Fibroblast of skin of right quadriceps (primary cell): Measurements from ENCODE around the gene BMERB1.
"Not testable (repeated sequence)": the region's sequence is repeated elsewhere in the genome, so short reads cannot be mapped to it uniquely, and the experiment has no call there.

Source experiments
- DNase-seq: peaks from one replicate; pipeline ENCODE4 v3.0.0-alpha.2; 2013

Gene BMERB1

DNA sequence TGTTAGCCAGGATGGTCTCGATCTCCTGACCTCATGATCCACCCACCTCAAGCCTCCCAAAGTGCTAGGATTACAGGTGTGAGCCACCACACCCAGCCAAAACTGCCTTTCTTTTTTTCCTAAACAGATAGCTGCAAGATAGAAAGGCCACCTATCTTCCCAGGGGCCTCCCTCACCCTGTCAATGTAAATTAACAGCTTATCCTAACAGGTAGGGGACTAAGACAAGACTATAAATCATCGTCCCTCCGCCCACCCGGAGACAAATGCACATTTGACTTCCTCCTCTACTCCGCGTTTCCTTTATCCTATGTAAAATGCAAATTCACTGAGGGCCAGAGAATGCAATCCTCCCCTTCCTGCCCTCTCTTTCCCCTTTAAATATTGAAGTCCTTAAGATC is 137.2 kb downstream of the BMERB1 start:
- no peak for DNase-seq

DNA sequence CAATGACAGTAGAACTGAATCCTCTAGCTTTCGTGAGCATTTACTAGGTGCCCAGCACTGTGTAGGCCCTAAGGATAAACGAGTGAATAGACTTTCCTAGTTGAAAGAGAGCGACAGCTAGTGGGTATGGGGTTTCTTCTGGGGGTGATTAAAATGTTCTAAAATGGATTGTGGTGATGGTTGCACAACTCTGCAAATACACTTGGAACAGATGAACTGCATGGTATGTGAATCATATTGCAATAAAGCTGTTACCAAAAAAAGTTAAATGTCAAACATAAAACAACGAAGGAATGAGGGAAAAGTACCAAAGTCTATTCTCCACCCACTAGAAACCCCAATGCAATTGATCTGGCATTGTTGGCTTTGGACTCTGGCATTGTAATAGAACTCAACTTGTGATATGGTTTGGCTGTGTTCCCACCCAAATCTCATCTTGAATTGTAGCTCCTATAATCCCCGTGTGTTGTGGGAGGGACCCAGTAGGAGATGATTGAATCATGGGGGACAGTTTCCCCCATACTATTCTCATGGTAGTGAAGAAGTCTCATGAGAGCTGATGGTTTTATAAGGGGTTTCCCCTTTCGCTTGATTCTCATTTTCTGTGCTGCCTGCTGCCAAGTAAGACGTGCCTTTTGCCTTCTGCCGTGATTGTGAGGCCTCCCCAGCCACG is 138.1 kb downstream of the BMERB1 start:
- peak; percentile 87 for DNase-seq

DNA sequence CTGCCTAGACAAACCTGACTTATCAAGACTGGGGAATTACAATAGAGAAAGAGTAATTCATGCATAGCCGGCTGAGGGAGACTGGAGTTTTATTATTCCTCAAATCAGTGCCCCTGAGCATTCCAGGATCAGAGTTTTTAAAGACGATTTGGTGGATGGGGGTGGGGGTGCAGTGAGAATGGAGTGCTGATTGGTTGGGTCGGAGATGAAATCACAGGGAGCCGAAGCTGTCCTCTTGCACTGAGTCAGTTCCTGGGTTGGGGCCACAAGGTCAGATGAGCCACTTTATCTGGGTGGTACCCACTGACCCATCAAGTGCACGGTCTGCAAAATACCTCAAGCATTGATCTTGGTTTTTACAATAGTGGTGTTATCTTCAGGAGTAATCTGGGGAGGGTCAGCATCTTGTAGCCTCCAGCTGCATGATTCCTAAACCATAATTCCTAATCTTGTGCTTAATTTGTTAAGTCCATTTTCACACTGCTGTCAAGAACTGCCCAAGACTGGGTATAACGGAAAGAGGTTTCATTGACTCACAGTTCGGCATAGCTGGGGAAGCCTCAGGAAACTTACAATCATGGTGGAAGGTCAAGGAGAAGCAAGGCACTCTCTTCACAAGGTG is 139.0 kb downstream of the BMERB1 start:
- DNase-seq: no peak

GRCh38 chr16:15573896-15574613 is 139.7 kb downstream of the BMERB1 start:
- not testable (repeated sequence) for DNase-seq

DNA sequence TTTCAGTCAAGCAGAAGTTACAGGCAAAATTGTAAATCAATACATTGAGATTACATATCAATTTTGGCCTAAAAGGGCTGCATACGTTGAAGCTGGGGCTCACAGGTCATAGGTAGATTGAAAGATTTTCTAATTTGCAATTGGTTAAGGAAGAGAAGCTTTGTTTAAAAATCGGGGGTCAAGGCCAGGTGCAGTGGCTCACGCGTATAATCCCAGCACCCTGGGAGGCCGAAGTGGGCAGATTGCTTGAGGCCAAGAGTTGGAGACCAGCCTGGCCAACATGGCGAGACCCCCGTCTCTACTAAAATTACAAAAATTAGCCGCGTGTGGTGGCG is 140.2 kb downstream of the BMERB1 start:
- DNase-seq: no peak

DNA sequence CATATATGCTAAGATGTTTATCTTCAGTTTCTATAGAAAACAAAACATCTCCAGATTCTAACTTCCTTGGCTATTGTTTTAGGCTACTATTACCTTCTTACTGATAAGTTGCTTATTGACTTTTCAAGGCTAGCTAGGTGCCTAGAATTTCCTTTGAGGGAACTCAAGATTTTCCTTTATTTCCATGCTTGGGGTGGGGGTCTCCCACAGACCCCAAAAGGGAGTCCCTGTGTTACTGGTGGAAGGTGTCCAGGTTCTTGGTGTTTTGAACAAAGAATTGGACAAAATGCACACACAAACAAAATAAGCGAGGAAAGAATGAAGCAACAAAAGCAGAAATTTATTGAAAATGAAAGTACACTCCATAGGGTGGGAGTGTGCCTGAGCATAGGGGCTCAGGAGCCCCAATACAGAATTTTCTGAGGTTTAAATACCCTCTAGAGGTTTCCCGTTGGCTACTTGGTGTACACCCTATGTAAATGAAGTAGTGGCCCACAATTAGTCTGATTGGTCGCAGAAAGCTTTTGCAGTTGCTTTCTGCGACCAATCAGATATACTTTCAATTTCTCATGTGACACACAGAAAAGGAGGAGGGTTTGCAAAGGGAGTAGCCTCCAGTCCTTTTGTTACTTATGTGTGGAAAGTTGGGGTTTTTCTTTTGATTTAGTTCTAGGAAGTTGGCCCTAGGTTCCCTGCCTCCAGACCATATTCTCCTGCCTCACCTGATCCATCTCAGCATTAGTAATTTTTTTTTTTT is 141.1 kb downstream of the BMERB1 start:
- DNase-seq: no peak

DNA sequence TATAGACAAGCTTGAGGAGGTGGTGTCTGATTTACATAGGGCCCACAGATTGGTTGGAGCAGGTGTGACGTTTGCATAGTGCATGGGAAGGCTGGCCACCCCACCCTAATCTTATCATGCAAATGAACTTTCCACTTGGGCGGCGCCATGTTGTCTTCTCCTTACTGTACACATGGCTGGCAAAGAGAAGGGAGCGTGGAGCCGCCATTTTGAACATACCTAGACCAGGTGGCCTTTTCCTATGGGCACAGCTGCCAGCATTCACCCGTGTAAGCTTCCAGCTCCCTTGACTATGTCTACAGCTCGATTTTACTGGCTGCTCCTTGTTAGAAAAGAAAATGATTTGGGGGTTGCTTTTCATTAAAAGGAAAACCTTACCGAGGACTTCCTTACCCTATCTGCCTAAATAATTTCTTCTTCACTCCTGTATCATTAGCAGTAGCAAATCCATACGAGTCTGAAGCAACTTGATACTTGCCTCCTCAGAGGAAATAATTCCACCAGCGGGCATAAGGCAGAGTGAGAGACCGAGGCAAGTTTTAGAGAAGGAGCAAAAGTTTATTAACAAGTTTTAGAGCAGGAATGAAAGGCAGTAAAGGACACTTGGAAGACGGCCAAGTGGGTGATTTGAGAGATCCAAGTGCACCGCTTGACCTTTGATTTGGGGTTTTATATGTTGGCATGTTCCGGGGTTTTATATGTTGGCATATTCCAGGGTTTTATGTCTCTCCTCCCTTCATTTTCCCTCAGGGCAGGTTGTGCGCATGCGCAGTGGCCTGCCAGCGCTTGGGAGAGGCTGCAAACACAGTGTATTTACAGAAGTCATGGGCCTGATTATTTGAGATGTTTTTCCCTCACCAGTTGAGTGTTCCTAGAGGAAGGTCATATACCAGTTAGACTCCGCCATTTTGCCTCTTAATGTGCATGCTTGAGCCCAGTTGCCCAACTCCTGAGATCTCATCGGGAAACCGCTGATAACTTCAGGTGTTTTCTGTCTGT is 142.9 kb downstream of the BMERB1 start:
- no peak for DNase-seq

- DNase-seq: no peak
Observed at GRCh38 chr16:15578824-15579223, 144.4 kb downstream of the BMERB1 start.

DNA sequence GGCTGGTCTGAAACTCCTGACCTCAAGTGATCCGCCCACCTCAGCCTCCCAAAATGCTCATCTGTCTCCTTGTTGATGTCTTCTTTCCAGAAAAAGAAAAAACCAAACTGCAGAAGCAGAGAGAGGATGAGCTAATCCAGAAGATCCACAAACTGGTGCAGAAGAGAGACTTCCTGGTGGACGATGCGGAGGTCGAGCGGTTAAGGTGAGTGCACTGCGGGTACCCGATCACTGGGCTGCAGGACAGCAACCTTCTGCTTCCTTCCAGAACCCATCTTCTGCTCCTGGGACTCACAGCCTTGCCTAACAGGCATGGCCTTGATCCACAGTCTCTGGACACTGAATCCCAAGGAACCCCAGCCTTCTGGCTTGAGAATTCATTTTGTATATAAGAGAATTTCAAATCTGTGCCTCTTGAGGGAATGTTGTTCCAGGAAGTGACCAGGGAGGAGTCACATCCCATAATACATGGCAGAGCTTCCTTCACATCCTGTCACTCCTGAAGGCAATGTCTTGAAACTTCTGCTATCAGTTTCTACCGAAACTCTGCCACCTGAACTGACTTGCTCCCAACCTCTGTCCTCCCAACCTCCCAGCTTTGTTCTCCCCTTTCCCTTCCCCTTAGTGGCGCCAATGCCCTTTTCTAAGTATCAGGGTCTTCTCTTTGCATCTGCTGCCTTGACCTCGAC is 146.9 kb downstream of the BMERB1 start:
- no peak for DNase-seq

GRCh38 chr16:15583526-15583925 is 149.1 kb downstream of the BMERB1 start:
- no peak for DNase-seq

- DNase-seq: no peak
Observed at GRCh38 chr16:15585956-15586355, 151.6 kb downstream of the BMERB1 start.

- DNase-seq: no peak
Observed at GRCh38 chr16:15586716-15587115, 152.3 kb downstream of the BMERB1 start.

- no peak for DNase-seq
Observed at GRCh38 chr16:15587152-15587825, 152.9 kb downstream of the BMERB1 start.

DNA sequence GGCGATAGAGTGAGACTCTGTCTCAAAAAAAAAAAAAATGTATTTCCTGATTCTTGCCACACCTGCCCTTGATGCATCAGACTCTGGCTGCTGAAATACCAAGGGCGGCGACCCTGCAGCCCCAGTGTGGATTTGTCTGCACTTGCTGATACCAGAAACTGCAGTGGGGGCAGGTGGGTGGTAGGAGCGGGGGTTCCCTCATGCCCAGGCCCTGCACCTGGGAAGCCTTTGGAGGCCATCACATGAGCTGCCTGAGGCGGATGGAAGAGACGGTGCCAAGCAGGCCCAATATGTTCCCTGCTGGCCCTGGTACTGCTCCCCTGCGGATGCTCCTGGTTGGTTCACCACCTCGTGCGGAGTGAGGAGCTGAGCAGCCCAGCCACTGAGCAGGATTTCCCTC is 157.9 kb downstream of the BMERB1 start:
- no peak for DNase-seq

- no peak for DNase-seq
Observed at GRCh38 chr16:15593235-15593634, 158.8 kb downstream of the BMERB1 start.

GRCh38 chr16:15594711-15595320 is 160.4 kb downstream of the BMERB1 start:
- DNase-seq: no peak

DNA sequence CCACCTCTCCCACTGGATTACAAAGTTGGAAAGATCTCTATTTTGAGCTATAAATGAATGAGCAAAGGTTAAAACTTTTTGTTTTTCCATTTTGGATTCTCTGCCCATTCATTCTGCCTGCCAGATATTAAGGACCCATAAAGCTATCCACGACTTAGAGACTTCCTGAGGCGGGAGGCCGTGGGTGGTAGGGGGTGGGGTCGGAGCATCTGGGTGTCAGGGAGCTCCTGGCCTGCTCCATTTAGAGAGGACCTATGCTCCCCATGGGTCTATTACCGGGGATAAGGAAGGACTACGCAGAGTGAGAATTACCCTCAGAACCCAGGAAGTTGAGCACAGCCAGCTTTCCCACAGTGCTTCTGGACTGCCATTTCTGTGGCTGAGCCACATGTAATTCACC is 162.7 kb downstream of the BMERB1 start:
- DNase-seq: no peak

DNA sequence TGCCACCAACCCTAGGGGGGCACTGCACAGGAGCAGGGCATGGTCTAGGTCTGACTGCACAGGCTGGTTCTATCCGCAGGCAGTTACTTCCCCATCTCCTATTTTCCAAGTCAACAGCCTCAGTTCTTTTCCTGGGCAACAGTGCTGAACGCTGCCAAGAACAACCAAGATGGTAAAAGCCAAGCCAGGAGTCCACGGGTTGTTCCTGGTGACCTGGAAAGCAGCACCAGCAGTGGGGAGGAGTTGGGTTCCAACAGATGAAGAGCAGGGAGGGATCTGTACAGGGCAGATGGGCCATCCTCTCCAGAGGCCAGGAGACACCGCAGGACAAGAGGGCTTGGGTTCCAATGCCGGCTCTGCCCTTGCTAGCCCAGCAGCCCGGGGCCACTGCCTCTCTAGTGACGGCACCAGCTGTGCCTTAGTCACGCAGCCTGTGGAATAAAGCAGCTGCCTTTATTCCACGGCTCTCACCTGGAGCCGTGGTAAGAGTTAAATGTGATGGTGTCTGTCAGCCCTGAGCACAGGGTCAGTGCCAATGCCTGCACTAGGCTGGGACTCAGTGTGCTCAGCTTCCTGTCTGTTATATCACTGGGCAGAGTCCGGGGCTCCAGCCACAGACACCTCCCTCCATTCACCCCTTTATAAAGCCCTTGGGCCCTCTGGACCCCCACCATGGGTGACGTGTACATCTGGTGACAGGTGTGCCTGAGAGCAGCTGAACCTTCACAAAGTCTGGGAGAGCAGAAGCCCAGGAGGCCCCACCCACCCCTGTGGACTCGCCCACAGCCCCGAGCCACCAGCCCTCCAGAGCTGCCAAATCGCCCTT is 163.6 kb downstream of the BMERB1 start:
- no peak for DNase-seq

GRCh38 chr16:15598648-15599190 is 164.3 kb downstream of the BMERB1 start:
- DNase-seq: no peak
